Coronary artery (tissue), 2 donors: ENCODE results near the gene CAPN9.

Source experiments
- DNase-seq: peaks from one replicate; pipeline ENCODE4 v3.0.0-alpha.2; 2017; ENCODE audit warnings: low spot score
- H3K27ac ChIP-seq, 2 donors: fragments of 200-600 bp; sonication (generic); one replicate each; pipeline ENCODE4 v1.5.1; 2016 to 2019
- H3K4me3 ChIP-seq: fragments of 200-600 bp; sonication (generic); 2 replicates; pipeline ENCODE4 v1.5.1; 2016; ENCODE audit warnings: mild to moderate bottlenecking, moderate library complexity
- TF ChIP-seq, protein P1 (sequence below): fragments of 200-600 bp; sonication (generic); IDR thresholded peaks from one replicate; pipeline ENCODE4 v1.5.1; 2019; ENCODE audit warnings: antibody characterized with exemption

CAPN9 gene

GRCh38 chr1:230773396-230774033 is 26.3 kb downstream of the CAPN9 start:
- H3K27ac ChIP-seq, result no peak overlapping the region
- no peak for DNase-seq
- H3K4me3 ChIP-seq, result peak overlapping the region; percentile 41
- TF ChIP-seq, protein P1, sequence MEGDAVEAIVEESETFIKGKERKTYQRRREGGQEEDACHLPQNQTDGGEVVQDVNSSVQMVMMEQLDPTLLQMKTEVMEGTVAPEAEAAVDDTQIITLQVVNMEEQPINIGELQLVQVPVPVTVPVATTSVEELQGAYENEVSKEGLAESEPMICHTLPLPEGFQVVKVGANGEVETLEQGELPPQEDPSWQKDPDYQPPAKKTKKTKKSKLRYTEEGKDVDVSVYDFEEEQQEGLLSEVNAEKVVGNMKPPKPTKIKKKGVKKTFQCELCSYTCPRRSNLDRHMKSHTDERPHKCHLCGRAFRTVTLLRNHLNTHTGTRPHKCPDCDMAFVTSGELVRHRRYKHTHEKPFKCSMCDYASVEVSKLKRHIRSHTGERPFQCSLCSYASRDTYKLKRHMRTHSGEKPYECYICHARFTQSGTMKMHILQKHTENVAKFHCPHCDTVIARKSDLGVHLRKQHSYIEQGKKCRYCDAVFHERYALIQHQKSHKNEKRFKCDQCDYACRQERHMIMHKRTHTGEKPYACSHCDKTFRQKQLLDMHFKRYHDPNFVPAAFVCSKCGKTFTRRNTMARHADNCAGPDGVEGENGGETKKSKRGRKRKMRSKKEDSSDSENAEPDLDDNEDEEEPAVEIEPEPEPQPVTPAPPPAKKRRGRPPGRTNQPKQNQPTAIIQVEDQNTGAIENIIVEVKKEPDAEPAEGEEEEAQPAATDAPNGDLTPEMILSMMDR, result no peak

GRCh38 chr1:230778916-230779590 is 31.9 kb downstream of the CAPN9 start:
- DNase-seq, result no peak
- TF ChIP-seq, protein P1, result no peak
- H3K4me3 ChIP-seq, result no peak overlapping the region
- H3K27ac ChIP-seq, result no peak overlapping the region

DNA sequence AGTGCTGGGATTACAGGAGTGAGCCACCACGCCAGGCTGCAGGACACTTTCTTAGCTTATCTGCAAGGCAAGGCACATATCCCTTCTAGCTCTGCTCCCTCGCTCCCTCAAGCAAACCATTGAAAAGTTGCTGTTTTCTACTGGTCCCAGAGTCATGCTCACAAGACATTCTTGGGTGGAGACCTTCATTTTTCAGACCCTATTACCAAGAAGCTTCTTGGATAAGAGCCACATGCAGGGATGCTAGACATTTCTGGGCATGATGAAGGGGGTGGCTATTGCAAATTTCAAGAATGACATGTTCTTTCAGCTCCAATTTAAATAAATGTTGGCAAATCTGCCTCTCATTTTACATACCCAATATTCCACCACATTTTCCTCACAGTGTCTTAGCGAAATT is 33.9 kb downstream of the CAPN9 start:
- Histone ChIP-seq H3K27ac (no peak overlapping the region), H3K4me3 (no peak overlapping the region)
- TF ChIP-seq, protein P1, result no peak
- no peak for DNase-seq

- TF ChIP-seq, protein P1, result no peak
- no peak for DNase-seq
- no peak overlapping the region for H3K4me3 ChIP-seq
- no peak overlapping the region for H3K27ac ChIP-seq
These were observed 34.4 kb downstream of the CAPN9 start for GRCh38 chr1:230781594-230781993.

- TF ChIP-seq, protein P1, result no peak
- DNase-seq, result no peak
- Histone ChIP-seq H3K27ac (no peak overlapping the region), H3K4me3 (no peak overlapping the region)
These were observed 37.0 kb downstream of the CAPN9 start for GRCh38 chr1:230784163-230784562.

- H3K27ac ChIP-seq, result no peak overlapping the region
- H3K4me3 ChIP-seq, result no peak overlapping the region
- DNase-seq, result no peak
- TF ChIP-seq, protein P1, result no peak
These were observed 38.6 kb downstream of the CAPN9 start for GRCh38 chr1:230785636-230786384.
